Choroid plexus epithelial cell (primary cell): Measurements from ENCODE around the gene SGCA.

Experiments used
- DNase-seq: peaks from one replicate; pipeline ENCODE4 v3.0.0-alpha.2; 2010; ENCODE audit warnings: low read depth
- H3K4me3 ChIP-seq: 2 replicates; pipeline ENCODE4 v1.5.1; 2011; ENCODE audit warnings: low read depth, mild to moderate bottlenecking, control low read depth, low read length, moderate library complexity
- CTCF ChIP-seq: conservative IDR thresholded peaks from 2 replicates; pipeline ENCODE4 v1.5.1; 2011; ENCODE audit warnings: low read depth, mild to moderate bottlenecking, control low read depth, inconsistent platforms, low read length, moderate library complexity

SGCA gene

GRCh38 chr17:50185631-50186471 lies 20.0 kb downstream of the SGCA start:
- peak overlapping the region; percentile 4 for H3K4me3 ChIP-seq
- DNase-seq = peak; percentile 53
- TF ChIP-seq CTCF = peak; percentile 1

GRCh38 chr17:50186661-50187393 lies 21.0 kb downstream of the SGCA start:
- DNase-seq = peak; percentile 75
- no peak for TF ChIP-seq CTCF

GRCh38 chr17:50187394-50187725 lies 21.6 kb downstream of the SGCA start:
- no peak for TF ChIP-seq CTCF
- DNase-seq = peak; percentile 62
- H3K4me3 ChIP-seq = no peak overlapping the region

More at GRCh38 chr17:50186661-50187393, 21.0 kb downstream of the SGCA start:
- H3K4me3 ChIP-seq = no peak overlapping the region

GRCh38 chr17:50187751-50188530 lies 22.1 kb downstream of the SGCA start:
- H3K4me3 ChIP-seq = no peak overlapping the region
- DNase-seq = peak; percentile 61
- TF ChIP-seq CTCF = no peak

GRCh38 chr17:50188531-50188920 lies 22.7 kb downstream of the SGCA start:
- DNase-seq = peak; percentile 40
- TF ChIP-seq CTCF = no peak
- no peak overlapping the region for H3K4me3 ChIP-seq

- DNase-seq = peak; percentile 43
- TF ChIP-seq CTCF = no peak
- no peak overlapping the region for H3K4me3 ChIP-seq
These were observed 23.2 kb downstream of the SGCA start for GRCh38 chr17:50188921-50189549.
